Measurements from ENCODE around the gene C10orf143. TPM values are rescaled to one million over a fixed set of nuclear protein-coding genes. Genes with fewer than 3 reads are reported as not detected.
"Not testable (repeated sequence)": the region's sequence is repeated elsewhere in the genome, so short reads cannot be mapped to it uniquely, and the experiment has no call there.

The C10orf143 gene
- total RNA-seq, 2 experiments from 2014 or later, result 3.3 to 3.5 TPM

GRCh38 chr10:130135676-130136225, 25.1 kb upstream of the C10orf143 start:
- Mint-ChIP-seq H3K36me3 (ENCODE audit: low read depth) (peaks cover 4% of the 10 kb centered on the region), H3K9me3 (no peaks in the 10 kb centered on the region), H3K4me3 (peak overlapping the region; percentile 91), H3K27me3 (ENCODE audit: low read depth) (peaks cover 12% of the 10 kb centered on the region), H3K4me1 (ENCODE audit: low read depth) (peaks cover 42% of the 10 kb centered on the region), H3K27ac (no peak overlapping the region)
- intact Hi-C loops (cut with micrococcal nuclease), result loop anchor here (1.0 to 2.0 kb wide), 3 partner anchors 24 to 668 kb away; partner anchors contain the start of gene MGMT
- no peak for DNase-seq
- CTCF ChIA-PET, result interaction anchor here (1.7 to 3.3 kb wide), 2 partner anchors 8 to 25 kb away, joined by 7 to 21 read pairs; partner anchors contain the start of gene C10orf143

GRCh38 chr10:130128922-130129321, 18.3 kb upstream of the C10orf143 start:
- H3K27ac Mint-ChIP-seq, result no peak overlapping the region
- H3K36me3 Mint-ChIP-seq (ENCODE audit: low read depth), result no peaks in the 10 kb centered on the region
- CTCF ChIA-PET, result interaction anchor here (0.9 to 1.7 kb wide), 6 partner anchors 9 to 240 kb away, joined by 3 to 7 read pairs (median 3); no protein-coding TSS in a partner anchor
- no peaks in the 10 kb centered on the region for H3K9me3 Mint-ChIP-seq
- DNase-seq, result no peak
- H3K27me3 Mint-ChIP-seq (ENCODE audit: low read depth), result peaks cover 26% of the 10 kb centered on the region
- intact Hi-C loops (cut with micrococcal nuclease), result no loop called here
- peaks cover 5% of the 10 kb centered on the region for H3K4me1 Mint-ChIP-seq (ENCODE audit: low read depth)
- no peak overlapping the region for H3K4me3 Mint-ChIP-seq

GRCh38 chr10:130128062-130128781, 17.6 kb upstream of the C10orf143 start:
- no peaks in the 10 kb centered on the region for H3K36me3 Mint-ChIP-seq (ENCODE audit: low read depth)
- no peaks in the 10 kb centered on the region for H3K9me3 Mint-ChIP-seq
- peaks cover 26% of the 10 kb centered on the region for H3K27me3 Mint-ChIP-seq (ENCODE audit: low read depth)
- CTCF ChIA-PET, result interaction anchor here (0.6 to 1.9 kb wide), 17 partner anchors 8 to 1061 kb away, joined by 3 to 10 read pairs (median 4); partner anchors contain the start of genes C10orf143 and GLRX3
- H3K4me1 Mint-ChIP-seq (ENCODE audit: low read depth), result peaks cover 5% of the 10 kb centered on the region
- no peak overlapping the region for H3K4me3 Mint-ChIP-seq
- H3K27ac Mint-ChIP-seq, result no peak overlapping the region
- intact Hi-C loops (cut with micrococcal nuclease), result no loop called here
- DNase-seq, result no peak

GRCh38 chr10:130127364-130128061, 16.9 kb upstream of the C10orf143 start:
- intact Hi-C loops (cut with micrococcal nuclease), result loop anchor here (1.0 kb wide), 4 partner anchors 16 to 1096 kb away; no protein-coding TSS in a partner anchor
- no peaks in the 10 kb centered on the region for H3K9me3 Mint-ChIP-seq
- H3K36me3 Mint-ChIP-seq (ENCODE audit: low read depth), result no peaks in the 10 kb centered on the region
- no peak overlapping the region for H3K27ac Mint-ChIP-seq
- peaks cover 26% of the 10 kb centered on the region for H3K27me3 Mint-ChIP-seq (ENCODE audit: low read depth)
- no peak overlapping the region for H3K4me3 Mint-ChIP-seq
- CTCF ChIA-PET, result interaction anchor here (0.6 to 1.9 kb wide), 16 partner anchors 9 to 845 kb away, joined by 3 to 11 read pairs (median 4); partner anchors contain the start of genes C10orf143 and GLRX3
- H3K4me1 Mint-ChIP-seq (ENCODE audit: low read depth), result peaks cover 5% of the 10 kb centered on the region
- peak; percentile 73 for DNase-seq

GRCh38 chr10:130121486-130122079, 11.0 kb upstream of the C10orf143 start:
- Mint-ChIP-seq H3K9me3 (peaks cover 9% of the 10 kb centered on the region), H3K4me3 (no peak overlapping the region), H3K27me3 (ENCODE audit: low read depth) (peaks cover 3% of the 10 kb centered on the region), H3K36me3 (ENCODE audit: low read depth) (no peaks in the 10 kb centered on the region), H3K4me1 (ENCODE audit: low read depth) (no peaks in the 10 kb centered on the region), H3K27ac (no peak overlapping the region)
- no peak for DNase-seq
- CTCF ChIA-PET, result interaction anchor here (1.3 kb wide), 1 partner anchor 12 kb away, joined by 8 read pairs; no protein-coding TSS in a partner anchor
- intact Hi-C loops (cut with micrococcal nuclease), result no loop called here

- intact Hi-C loops (cut with micrococcal nuclease); CTCF ChIA-PET; DNase-seq; H3K27me3 Mint-ChIP-seq (ENCODE audit: low read depth); H3K36me3 Mint-ChIP-seq (ENCODE audit: low read depth); H3K4me3 Mint-ChIP-seq; H3K4me1 Mint-ChIP-seq (ENCODE audit: low read depth); H3K27ac Mint-ChIP-seq: not testable (repeated sequence)
- peaks cover 13% of the 10 kb centered on the region for H3K9me3 Mint-ChIP-seq
Observed at GRCh38 chr10:130117535-130117934, 6.9 kb upstream of the C10orf143 start.

GRCh38 chr10:130116942-130117341, 6.3 kb upstream of the C10orf143 start:
- H3K4me1 Mint-ChIP-seq (ENCODE audit: low read depth); H3K4me3 Mint-ChIP-seq; intact Hi-C loops (cut with micrococcal nuclease); CTCF ChIA-PET; H3K27ac Mint-ChIP-seq; H3K27me3 Mint-ChIP-seq (ENCODE audit: low read depth); DNase-seq: not testable (repeated sequence)
- Mint-ChIP-seq H3K9me3 (peaks cover 13% of the 10 kb centered on the region), H3K36me3 (ENCODE audit: low read depth) (peaks cover 11% of the 10 kb centered on the region)

- Mint-ChIP-seq H3K4me3 (peak overlapping the region; percentile 83), H3K4me1 (ENCODE audit: low read depth) (peaks cover 25% of the 10 kb centered on the region), H3K36me3 (ENCODE audit: low read depth) (peaks cover 13% of the 10 kb centered on the region), H3K9me3 (peaks cover 11% of the 10 kb centered on the region), H3K27ac (no peak overlapping the region), H3K27me3 (ENCODE audit: low read depth) (no peaks in the 10 kb centered on the region)
- DNase-seq, result no peak
- CTCF ChIA-PET, result no interaction called here
- intact Hi-C loops (cut with micrococcal nuclease), result no loop called here
Observed at GRCh38 chr10:130112821-130113220, 2.2 kb upstream of the C10orf143 start.

GRCh38 chr10:130111852-130112180, 1.2 kb upstream of the C10orf143 start:
- CTCF ChIA-PET, result interaction anchor here (1.1 to 2.9 kb wide), 3 partner anchors 16 to 28 kb away, joined by 3 to 21 read pairs (median 4); partner anchors contain the start of gene GLRX3
- intact Hi-C loops (cut with micrococcal nuclease), result loop anchor here (1.0 to 2.0 kb wide), 8 partner anchors 15 to 1789 kb away; partner anchors contain the start of genes GLRX3, MGMT and PPP2R2D
- peak; percentile 54 for DNase-seq
- peaks cover 4% of the 10 kb centered on the region for H3K9me3 Mint-ChIP-seq
- H3K27me3 Mint-ChIP-seq (ENCODE audit: low read depth), result no peaks in the 10 kb centered on the region
- peak overlapping the region; percentile 99 for H3K27ac Mint-ChIP-seq
- peaks cover 13% of the 10 kb centered on the region for H3K36me3 Mint-ChIP-seq (ENCODE audit: low read depth)
- H3K4me1 Mint-ChIP-seq (ENCODE audit: low read depth), result peaks cover 35% of the 10 kb centered on the region
- H3K4me3 Mint-ChIP-seq, result peak overlapping the region; percentile 83

GRCh38 chr10:130111113-130111851, 652 bp upstream of the C10orf143 start:
- DNase-seq, result peak; percentile 95
- CTCF ChIA-PET, result interaction anchor here (0.8 to 2.9 kb wide), 5 partner anchors 16 to 644 kb away, joined by 3 to 21 read pairs (median 4); partner anchors contain the start of gene GLRX3
- Mint-ChIP-seq H3K4me1 (ENCODE audit: low read depth) (peaks cover 41% of the 10 kb centered on the region), H3K9me3 (peaks cover 3% of the 10 kb centered on the region), H3K27ac (peak overlapping the region; percentile 99), H3K27me3 (ENCODE audit: low read depth) (no peaks in the 10 kb centered on the region), H3K36me3 (ENCODE audit: low read depth) (peaks cover 12% of the 10 kb centered on the region), H3K4me3 (peak overlapping the region; percentile 83)
- intact Hi-C loops (cut with micrococcal nuclease), result loop anchor here (1.0 to 2.0 kb wide), 8 partner anchors 16 to 1790 kb away; partner anchors contain the start of genes GLRX3, MGMT and PPP2R2D

- Mint-ChIP-seq H3K27me3 (ENCODE audit: low read depth) (no peaks in the 10 kb centered on the region), H3K27ac (peak overlapping the region; percentile 99), H3K4me3 (peak overlapping the region; percentile 83), H3K9me3 (no peaks in the 10 kb centered on the region), H3K36me3 (ENCODE audit: low read depth) (peaks cover 9% of the 10 kb centered on the region), H3K4me1 (ENCODE audit: low read depth) (peaks cover 45% of the 10 kb centered on the region)
- peak; percentile 82 for DNase-seq
- CTCF ChIA-PET, result interaction anchor here (0.6 to 2.9 kb wide), 13 partner anchors 12 to 1074 kb away, joined by 3 to 21 read pairs (median 4); partner anchors contain the start of gene GLRX3
- intact Hi-C loops (cut with micrococcal nuclease), result loop anchor here (2.0 kb wide), 4 partner anchors 69 to 1791 kb away; partner anchors contain the start of gene PPP2R2D
Observed at GRCh38 chr10:130109796-130110245, 809 bp downstream of the C10orf143 start.
